PC-3 (cell line): ENCODE measurements around the gene TMEM267.

ENCODE experiments used
- EZH2phosphoT487 ChIP-seq: fragments of 300-600 bp; sonication (generic); IDR thresholded peaks from 2 replicates; pipeline ENCODE4 v1.6.1; 2018; ENCODE audit warnings: mild to moderate bottlenecking, antibody characterized with exemption, low read length, borderline replicate concordance
- TF ChIP-seq, protein P1 (sequence below): fragments of 300-600 bp; sonication (generic); conservative IDR thresholded peaks from 2 replicates; pipeline ENCODE4 v1.5.1; 2017; ENCODE audit warnings: antibody characterized with exemption, low read depth, mild to moderate bottlenecking, low read length

DNA sequence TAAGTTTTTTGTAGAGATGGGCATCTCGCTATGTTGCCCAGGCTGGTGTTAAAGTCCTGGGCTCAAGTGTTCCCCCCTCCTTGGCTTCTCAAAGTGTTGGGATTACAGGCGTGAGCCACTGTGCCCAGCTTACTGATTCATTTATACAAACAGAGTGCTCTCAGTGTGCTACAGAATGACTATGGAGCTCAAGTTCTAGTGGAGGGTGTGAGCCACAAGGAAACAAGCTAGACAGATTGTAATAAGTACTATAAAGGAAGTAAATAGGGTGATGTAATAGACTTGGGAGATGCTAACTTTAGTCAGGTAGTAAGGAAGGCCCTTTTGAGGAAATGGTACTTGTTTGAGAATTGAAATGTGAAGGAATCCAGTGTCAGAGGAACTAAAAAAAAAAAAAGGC is 1.7 kb upstream of the TMEM267 start:
- TF ChIP-seq, protein P1, sequence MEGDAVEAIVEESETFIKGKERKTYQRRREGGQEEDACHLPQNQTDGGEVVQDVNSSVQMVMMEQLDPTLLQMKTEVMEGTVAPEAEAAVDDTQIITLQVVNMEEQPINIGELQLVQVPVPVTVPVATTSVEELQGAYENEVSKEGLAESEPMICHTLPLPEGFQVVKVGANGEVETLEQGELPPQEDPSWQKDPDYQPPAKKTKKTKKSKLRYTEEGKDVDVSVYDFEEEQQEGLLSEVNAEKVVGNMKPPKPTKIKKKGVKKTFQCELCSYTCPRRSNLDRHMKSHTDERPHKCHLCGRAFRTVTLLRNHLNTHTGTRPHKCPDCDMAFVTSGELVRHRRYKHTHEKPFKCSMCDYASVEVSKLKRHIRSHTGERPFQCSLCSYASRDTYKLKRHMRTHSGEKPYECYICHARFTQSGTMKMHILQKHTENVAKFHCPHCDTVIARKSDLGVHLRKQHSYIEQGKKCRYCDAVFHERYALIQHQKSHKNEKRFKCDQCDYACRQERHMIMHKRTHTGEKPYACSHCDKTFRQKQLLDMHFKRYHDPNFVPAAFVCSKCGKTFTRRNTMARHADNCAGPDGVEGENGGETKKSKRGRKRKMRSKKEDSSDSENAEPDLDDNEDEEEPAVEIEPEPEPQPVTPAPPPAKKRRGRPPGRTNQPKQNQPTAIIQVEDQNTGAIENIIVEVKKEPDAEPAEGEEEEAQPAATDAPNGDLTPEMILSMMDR = no peak
- TF ChIP-seq EZH2phosphoT487 = no peak
